ENCODE measurements around the gene ANKAR.

DNA sequence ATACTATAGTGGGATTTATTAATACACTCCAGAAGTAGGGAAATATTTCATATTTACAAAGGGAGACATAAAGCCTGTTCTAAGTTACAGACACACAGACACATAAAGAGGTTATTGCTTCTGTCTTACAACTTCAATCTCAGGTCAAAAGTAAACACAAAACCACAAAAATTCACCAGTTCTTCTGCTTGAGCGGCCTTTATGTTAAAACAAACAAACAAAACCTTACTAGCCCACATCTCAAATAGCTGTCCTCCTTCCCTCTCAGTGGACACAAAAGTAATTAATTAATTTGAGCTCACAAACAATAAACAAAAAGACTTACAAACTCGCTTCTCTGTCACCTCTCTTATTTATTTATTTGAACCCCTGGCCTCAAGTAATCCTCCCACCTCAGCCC, 14.7 kb upstream of the ANKAR start:
- TF ChIP-seq, protein P1, sequence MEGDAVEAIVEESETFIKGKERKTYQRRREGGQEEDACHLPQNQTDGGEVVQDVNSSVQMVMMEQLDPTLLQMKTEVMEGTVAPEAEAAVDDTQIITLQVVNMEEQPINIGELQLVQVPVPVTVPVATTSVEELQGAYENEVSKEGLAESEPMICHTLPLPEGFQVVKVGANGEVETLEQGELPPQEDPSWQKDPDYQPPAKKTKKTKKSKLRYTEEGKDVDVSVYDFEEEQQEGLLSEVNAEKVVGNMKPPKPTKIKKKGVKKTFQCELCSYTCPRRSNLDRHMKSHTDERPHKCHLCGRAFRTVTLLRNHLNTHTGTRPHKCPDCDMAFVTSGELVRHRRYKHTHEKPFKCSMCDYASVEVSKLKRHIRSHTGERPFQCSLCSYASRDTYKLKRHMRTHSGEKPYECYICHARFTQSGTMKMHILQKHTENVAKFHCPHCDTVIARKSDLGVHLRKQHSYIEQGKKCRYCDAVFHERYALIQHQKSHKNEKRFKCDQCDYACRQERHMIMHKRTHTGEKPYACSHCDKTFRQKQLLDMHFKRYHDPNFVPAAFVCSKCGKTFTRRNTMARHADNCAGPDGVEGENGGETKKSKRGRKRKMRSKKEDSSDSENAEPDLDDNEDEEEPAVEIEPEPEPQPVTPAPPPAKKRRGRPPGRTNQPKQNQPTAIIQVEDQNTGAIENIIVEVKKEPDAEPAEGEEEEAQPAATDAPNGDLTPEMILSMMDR (IDR thresholded peaks at IDR 0.05) = no peak
- TF ChIP-seq POLR2AphosphoS5 (IDR thresholded peaks at IDR 0.05) (no peak), POLR2A (IDR thresholded peaks at IDR 0.05) (no peak), EP300 (IDR thresholded peaks at IDR 0.05) (no peak)

Measured in stomach (tissue), 4 donors.